Measurements from ENCODE around the gene IRGC. TPM values are rescaled to one million over a fixed set of nuclear protein-coding genes. Genes with fewer than 3 reads are reported as not detected.
A peak's percentile ranks its signal among the peaks of the same experiment; 100 is the strongest.
"Not testable (repeated sequence)": the region's sequence is repeated elsewhere in the genome, so short reads cannot be mapped to it uniquely, and the experiment has no call there.

The IRGC gene
- total and polyA plus RNA-seq, 2 experiments from 2014 or later: not detected

DNA sequence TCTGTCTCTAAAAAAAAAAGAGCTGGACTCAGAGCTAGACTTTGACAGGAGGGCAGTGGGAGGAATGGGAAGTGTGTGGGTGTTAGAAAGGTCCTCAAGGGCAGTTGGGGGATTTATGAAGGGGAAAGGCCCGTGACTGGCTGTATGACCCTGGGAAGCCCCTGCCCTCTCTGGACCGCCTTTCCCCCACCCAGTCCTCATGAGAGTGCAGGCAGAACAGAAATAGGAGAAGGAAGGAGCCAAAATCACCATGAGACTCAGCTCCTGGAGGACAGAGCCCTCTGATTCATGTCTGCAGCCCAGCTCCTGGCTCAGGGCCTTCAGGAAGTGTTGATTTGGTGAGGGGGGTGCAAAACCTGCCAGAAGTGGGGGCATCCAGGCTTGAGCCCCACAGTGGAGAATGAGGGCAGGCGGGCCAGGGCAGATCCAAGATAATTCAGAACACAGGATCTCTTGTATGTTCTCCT lies 47.6 kb downstream of the IRGC start:
- no peaks in the 10 kb centered on the region for H3K27me3 ChIP-seq (replicated peaks; ENCODE audit: insufficient read depth)
- H3K9me2 ChIP-seq (ENCODE audit: insufficient read depth): no peaks in the 10 kb centered on the region
- H3K27ac ChIP-seq: peak overlapping the region; percentile 77
- no peak overlapping the region for H3K4me3 ChIP-seq
- no peaks in the 10 kb centered on the region for H3K9me3 ChIP-seq (ENCODE audit: low read depth)
- DNase-seq: peak; percentile 79
- H3K79me2 ChIP-seq (ENCODE audit: insufficient read depth): no peaks in the 10 kb centered on the region
- no peak for TF ChIP-seq EZH2phosphoT487 (IDR thresholded peaks at IDR 0.05; ENCODE audit: insufficient read depth, low read depth)
- no peak for TF ChIP-seq EZH2 (IDR thresholded peaks at IDR 0.05; ENCODE audit: insufficient read depth, poor library complexity, severe bottlenecking)
- H3F3A ChIP-seq (ENCODE audit: insufficient read depth): peaks cover 51% of the 10 kb centered on the region
- H4K20me1 ChIP-seq (ENCODE audit: insufficient read depth): no peaks in the 10 kb centered on the region
- in situ Hi-C loops (cut with MboI): no loop called here
- no peak overlapping the region for H2AFZ ChIP-seq
- peak overlapping the region; percentile 4; the same call in 1 of the 2 replicates for H3K9ac ChIP-seq
- 35 to 36% methylated on average over 3 of the region's 3 CpGs for WGBS, 2 experiments (ENCODE audit: low coverage in 1 of 2, low lambda C conversion rate in 2 of 2, missing lambda C conversion rate in 2 of 2)
- H3K36me3 ChIP-seq (ENCODE audit: low read depth): no peaks in the 10 kb centered on the region
- peak overlapping the region; percentile 22 for H3K4me2 ChIP-seq (ENCODE audit: unreplicated experiment)
- H3K4me1 ChIP-seq (ENCODE audit: insufficient read depth): peaks cover 65% of the 10 kb centered on the region

- H3K9me2 ChIP-seq (ENCODE audit: insufficient read depth); in situ Hi-C loops (cut with MboI); H3K36me3 ChIP-seq (ENCODE audit: low read depth); H3K9me3 ChIP-seq (ENCODE audit: low read depth); H3K27me3 ChIP-seq (replicated peaks; ENCODE audit: insufficient read depth); H2AFZ ChIP-seq; H3K4me3 ChIP-seq; H3K79me2 ChIP-seq (ENCODE audit: insufficient read depth); H4K20me1 ChIP-seq (ENCODE audit: insufficient read depth); DNase-seq: not testable (repeated sequence)
- Histone ChIP-seq H3K9ac (peak overlapping the region; percentile 57), H3K4me2 (ENCODE audit: unreplicated experiment) (peak overlapping the region; percentile 51), H3F3A (ENCODE audit: insufficient read depth) (peaks cover 44% of the 10 kb centered on the region), H3K4me1 (ENCODE audit: insufficient read depth) (peaks cover 53% of the 10 kb centered on the region), H3K27ac (peak overlapping the region; percentile 77)
- WGBS, 2 experiments (ENCODE audit: low coverage in 1 of 2, low lambda C conversion rate in 2 of 2, missing lambda C conversion rate in 2 of 2): 71 to 72% methylated on average over 8 of the region's 8 CpGs
Observed at GRCh38 chr19:43764684-43765083, 48.8 kb downstream of the IRGC start.

DNA sequence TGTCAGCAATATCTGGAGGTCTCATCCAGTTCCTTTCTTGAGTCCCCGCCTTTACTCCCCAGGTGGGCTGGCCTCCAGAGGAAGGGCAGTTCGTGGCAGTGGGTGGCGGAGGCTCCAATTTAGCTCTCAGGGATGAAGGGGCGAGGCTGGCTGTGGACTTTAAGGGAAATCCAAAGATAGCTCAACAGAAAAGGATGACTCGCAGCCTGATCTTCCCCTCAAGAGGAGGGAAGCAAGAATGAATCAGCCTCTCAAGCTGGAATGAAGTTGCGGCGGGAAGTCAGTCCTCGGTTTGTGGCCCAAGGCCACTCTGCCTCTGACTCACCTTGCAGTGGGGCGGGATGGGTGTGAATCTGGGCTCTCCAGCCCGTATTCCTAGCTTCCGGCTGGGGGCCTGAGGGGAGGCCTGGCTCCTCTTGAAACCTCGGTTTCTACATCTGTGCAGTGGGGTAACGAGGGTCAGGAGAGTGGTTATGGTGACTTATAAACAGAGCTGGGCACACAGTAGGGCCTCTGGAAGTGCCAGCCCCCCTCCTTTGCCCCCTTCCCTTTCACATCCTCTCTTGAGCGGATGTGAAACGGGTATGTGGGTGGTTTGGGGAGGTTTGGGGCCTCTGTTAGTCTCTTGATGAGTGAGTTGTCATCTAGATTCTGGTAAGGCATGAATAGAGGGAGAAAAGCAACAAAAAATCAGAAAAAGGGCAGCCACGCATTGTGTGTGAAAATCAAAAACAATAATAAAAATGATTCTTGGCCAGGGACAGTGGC lies 49.4 kb downstream of the IRGC start:
- H2AFZ ChIP-seq: peak overlapping the region; percentile 53
- H3K4me1 ChIP-seq (ENCODE audit: insufficient read depth): peaks cover 49% of the 10 kb centered on the region
- no peaks in the 10 kb centered on the region for H3K9me3 ChIP-seq (ENCODE audit: low read depth)
- H3K27ac ChIP-seq: peak overlapping the region; percentile 77
- H3F3A ChIP-seq (ENCODE audit: insufficient read depth): peaks cover 44% of the 10 kb centered on the region
- DNase-seq: peak; percentile 99
- H3K36me3 ChIP-seq (ENCODE audit: low read depth): no peaks in the 10 kb centered on the region
- TF ChIP-seq EZH2phosphoT487 (IDR thresholded peaks at IDR 0.05; ENCODE audit: insufficient read depth, low read depth): no peak
- no peak for TF ChIP-seq EZH2 (IDR thresholded peaks at IDR 0.05; ENCODE audit: insufficient read depth, poor library complexity, severe bottlenecking)
- 10 to 11% methylated on average over 16 of the region's 16 CpGs for WGBS, 2 experiments (ENCODE audit: low coverage in 1 of 2, low lambda C conversion rate in 2 of 2, missing lambda C conversion rate in 2 of 2)
- H3K79me2 ChIP-seq (ENCODE audit: insufficient read depth): no peaks in the 10 kb centered on the region
- in situ Hi-C loops (cut with MboI): no loop called here
- H3K4me3 ChIP-seq: no peak overlapping the region
- peak overlapping the region; percentile 57 for H3K9ac ChIP-seq
- H3K27me3 ChIP-seq (replicated peaks; ENCODE audit: insufficient read depth): no peaks in the 10 kb centered on the region
- H4K20me1 ChIP-seq (ENCODE audit: insufficient read depth): no peaks in the 10 kb centered on the region
- no peaks in the 10 kb centered on the region for H3K9me2 ChIP-seq (ENCODE audit: insufficient read depth)
- H3K4me2 ChIP-seq (ENCODE audit: unreplicated experiment): peak overlapping the region; percentile 67

GRCh38 chr19:43766755-43767043 lies 50.8 kb downstream of the IRGC start:
- H3K9me2 ChIP-seq (ENCODE audit: insufficient read depth): no peaks in the 10 kb centered on the region

More at GRCh38 chr19:43766755-43767043, 50.8 kb downstream of the IRGC start:
- Histone ChIP-seq H3K27me3 (replicated peaks; ENCODE audit: insufficient read depth) (no peaks in the 10 kb centered on the region), H3K9ac (no peak overlapping the region), H3K4me2 (ENCODE audit: unreplicated experiment) (no peak overlapping the region), H3K4me1 (ENCODE audit: insufficient read depth) (peaks cover 40% of the 10 kb centered on the region), H3K79me2 (ENCODE audit: insufficient read depth) (no peaks in the 10 kb centered on the region), H3K9me3 (ENCODE audit: low read depth) (no peaks in the 10 kb centered on the region), H3K36me3 (ENCODE audit: low read depth) (no peaks in the 10 kb centered on the region), H4K20me1 (ENCODE audit: insufficient read depth) (no peaks in the 10 kb centered on the region), H3F3A (ENCODE audit: insufficient read depth) (peaks cover 38% of the 10 kb centered on the region), H3K4me3 (no peak overlapping the region), H2AFZ (no peak overlapping the region), H3K27ac (no peak overlapping the region)
- no peak for DNase-seq
- TF ChIP-seq EZH2 (IDR thresholded peaks at IDR 0.05; ENCODE audit: insufficient read depth, poor library complexity, severe bottlenecking) (no peak), EZH2phosphoT487 (IDR thresholded peaks at IDR 0.05; ENCODE audit: insufficient read depth, low read depth) (no peak)
- 53 to 58% methylated on average over 4 of the region's 4 CpGs for WGBS, 2 experiments (ENCODE audit: low coverage in 1 of 2, low lambda C conversion rate in 2 of 2, missing lambda C conversion rate in 2 of 2)
- in situ Hi-C loops (cut with MboI): no loop called here
